Measurements from ENCODE around the gene SURF2.

GRCh38 chr9:133383438-133383837, 27.1 kb downstream of the SURF2 start:
- TF ChIP-seq CTCF (IDR thresholded peaks at IDR 0.05) (peak in 1 of 2 donors; percentile 4), POLR2A (IDR thresholded peaks at IDR 0.05) (no peak)

All from suprapubic skin (tissue), 3 donors.